ENCODE results near the gene PIGL. TPM values are rescaled to one million over a fixed set of nuclear protein-coding genes. Genes with fewer than 3 reads are reported as not detected.
A peak's percentile ranks its signal among the peaks of the same experiment; 100 is the strongest.

The PIGL gene
- total RNA-seq, 1 experiment from 2014 or later, result 44.1 TPM

DNA sequence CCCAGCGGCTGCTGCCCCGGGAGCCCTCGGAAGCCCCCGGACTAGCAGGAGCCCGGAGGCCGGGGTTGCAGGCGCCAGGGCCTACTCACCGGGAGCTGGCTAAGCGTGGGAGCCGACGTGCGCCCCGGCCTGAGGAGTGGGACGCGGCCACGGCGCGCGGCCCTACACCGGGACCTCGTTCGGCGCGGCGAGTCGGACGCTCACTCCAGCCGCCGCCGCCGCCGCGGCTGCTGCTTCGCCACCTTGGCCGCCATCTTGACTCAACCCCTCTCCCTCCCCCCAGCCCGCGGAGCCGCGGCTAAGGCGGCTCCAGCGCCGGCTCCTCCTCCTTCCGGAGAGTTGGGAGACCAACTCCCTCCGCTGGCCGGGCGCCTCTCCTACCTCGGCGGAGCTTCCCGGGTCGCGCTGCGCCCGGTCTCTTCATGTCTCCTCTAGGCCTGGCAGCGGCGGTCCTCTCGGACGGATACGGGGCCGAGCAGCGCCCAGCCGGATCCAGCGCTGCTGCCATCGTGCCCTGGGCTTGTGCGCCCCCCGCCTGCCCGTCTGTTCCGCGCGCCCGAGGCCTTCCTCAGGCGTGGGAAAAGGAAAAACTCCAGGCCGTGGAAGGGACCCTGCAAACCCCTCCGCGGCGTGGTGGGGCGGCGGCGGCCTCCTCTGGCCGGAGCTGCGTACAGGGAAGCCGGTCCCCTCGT lies 1.6 kb upstream of the PIGL start, which contains the start of gene NCOR1 (continued):
- TF ChIP-seq ZNF532 (CRISPR knock-in tag; IDR thresholded peaks at IDR 0.05; ENCODE audit: borderline replicate concordance), result no peak
- no peak for TF ChIP-seq STAT6 (CRISPR knock-in tag; conservative IDR thresholded peaks at IDR 0.05; ENCODE audit: low read depth)
- TF ChIP-seq CTCF (IDR thresholded peaks at IDR 0.05), result no peak
- TF ChIP-seq, protein P1, sequence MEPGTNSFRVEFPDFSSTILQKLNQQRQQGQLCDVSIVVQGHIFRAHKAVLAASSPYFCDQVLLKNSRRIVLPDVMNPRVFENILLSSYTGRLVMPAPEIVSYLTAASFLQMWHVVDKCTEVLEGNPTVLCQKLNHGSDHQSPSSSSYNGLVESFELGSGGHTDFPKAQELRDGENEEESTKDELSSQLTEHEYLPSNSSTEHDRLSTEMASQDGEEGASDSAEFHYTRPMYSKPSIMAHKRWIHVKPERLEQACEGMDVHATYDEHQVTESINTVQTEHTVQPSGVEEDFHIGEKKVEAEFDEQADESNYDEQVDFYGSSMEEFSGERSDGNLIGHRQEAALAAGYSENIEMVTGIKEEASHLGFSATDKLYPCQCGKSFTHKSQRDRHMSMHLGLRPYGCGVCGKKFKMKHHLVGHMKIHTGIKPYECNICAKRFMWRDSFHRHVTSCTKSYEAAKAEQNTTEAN (CRISPR knock-in tag; IDR thresholded peaks at IDR 0.05), result no peak
- TF ChIP-seq ZBTB21 (CRISPR knock-in tag; IDR thresholded peaks at IDR 0.05; ENCODE audit: borderline replicate concordance), result no peak
- no peak for TF ChIP-seq SMAD4 (CRISPR knock-in tag; IDR thresholded peaks at IDR 0.05)
- TF ChIP-seq CREM (CRISPR knock-in tag; IDR thresholded peaks at IDR 0.05), result 0 out of 2 replicates have a peak, but pooled peaks have one; percentile 18
- TF ChIP-seq, protein P2, sequence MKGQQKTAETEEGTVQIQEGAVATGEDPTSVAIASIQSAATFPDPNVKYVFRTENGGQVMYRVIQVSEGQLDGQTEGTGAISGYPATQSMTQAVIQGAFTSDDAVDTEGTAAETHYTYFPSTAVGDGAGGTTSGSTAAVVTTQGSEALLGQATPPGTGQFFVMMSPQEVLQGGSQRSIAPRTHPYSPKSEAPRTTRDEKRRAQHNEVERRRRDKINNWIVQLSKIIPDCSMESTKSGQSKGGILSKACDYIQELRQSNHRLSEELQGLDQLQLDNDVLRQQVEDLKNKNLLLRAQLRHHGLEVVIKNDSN (CRISPR knock-in tag; IDR thresholded peaks at IDR 0.05), result no peak
- TF ChIP-seq ZNF138 (CRISPR knock-in tag; conservative IDR thresholded peaks at IDR 0.05), result no peak
- TF ChIP-seq SOX15 (CRISPR knock-in tag; IDR thresholded peaks at IDR 0.05), result no peak
- TF ChIP-seq AFF4 (CRISPR knock-in tag; IDR thresholded peaks at IDR 0.05; ENCODE audit: borderline replicate concordance), result 0 out of 2 replicates have a peak, but pooled peaks have one; percentile 50
- TF ChIP-seq PRDM15 (CRISPR knock-in tag; IDR thresholded peaks at IDR 0.05), result no peak
- TF ChIP-seq, protein P3, sequence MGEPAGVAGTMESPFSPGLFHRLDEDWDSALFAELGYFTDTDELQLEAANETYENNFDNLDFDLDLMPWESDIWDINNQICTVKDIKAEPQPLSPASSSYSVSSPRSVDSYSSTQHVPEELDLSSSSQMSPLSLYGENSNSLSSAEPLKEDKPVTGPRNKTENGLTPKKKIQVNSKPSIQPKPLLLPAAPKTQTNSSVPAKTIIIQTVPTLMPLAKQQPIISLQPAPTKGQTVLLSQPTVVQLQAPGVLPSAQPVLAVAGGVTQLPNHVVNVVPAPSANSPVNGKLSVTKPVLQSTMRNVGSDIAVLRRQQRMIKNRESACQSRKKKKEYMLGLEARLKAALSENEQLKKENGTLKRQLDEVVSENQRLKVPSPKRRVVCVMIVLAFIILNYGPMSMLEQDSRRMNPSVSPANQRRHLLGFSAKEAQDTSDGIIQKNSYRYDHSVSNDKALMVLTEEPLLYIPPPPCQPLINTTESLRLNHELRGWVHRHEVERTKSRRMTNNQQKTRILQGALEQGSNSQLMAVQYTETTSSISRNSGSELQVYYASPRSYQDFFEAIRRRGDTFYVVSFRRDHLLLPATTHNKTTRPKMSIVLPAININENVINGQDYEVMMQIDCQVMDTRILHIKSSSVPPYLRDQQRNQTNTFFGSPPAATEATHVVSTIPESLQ (CRISPR knock-in tag; IDR thresholded peaks at IDR 0.05), result no peak
- TF ChIP-seq ZNF396 (CRISPR knock-in tag; IDR thresholded peaks at IDR 0.05; ENCODE audit: borderline replicate concordance), result no peak
- TF ChIP-seq NFATC4 (CRISPR knock-in tag; IDR thresholded peaks at IDR 0.05), result no peak

Measured in WTC11 (cell line).